Measurements from ENCODE around the gene SMYD3.
"Not testable (repeated sequence)": the region's sequence is repeated elsewhere in the genome, so short reads cannot be mapped to it uniquely, and the experiment has no call there.

Gene SMYD3

DNA sequence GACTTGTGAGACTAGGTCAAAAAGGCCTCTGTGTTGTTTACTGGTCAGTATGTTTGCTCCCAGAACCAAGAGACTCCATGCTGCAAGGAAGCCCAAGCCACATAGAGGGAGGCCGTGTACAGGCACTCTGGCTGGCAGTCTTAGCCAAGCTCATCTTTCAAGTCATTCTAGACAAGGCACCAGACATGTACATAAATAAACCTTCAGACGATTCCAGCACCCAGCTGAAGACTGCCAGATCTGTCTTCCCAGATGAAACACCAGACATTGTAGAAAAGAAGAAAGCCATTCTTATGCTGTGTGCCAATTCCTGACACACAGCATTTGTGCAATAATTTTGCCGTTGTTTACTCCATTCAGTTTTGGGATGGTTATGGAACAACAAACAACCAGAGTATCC is 756.8 kb downstream of the SMYD3 start:
- H3K4me2 ChIP-seq (ENCODE audit: low read length), result no peak overlapping the region
- H3K27me3 ChIP-seq (ENCODE audit: control insufficient read depth, insufficient read depth, low read length), result no peaks in the 10 kb centered on the region
- no peaks in the 10 kb centered on the region for H3K9me3 ChIP-seq (ENCODE audit: control insufficient read depth, low read length)
- no peak overlapping the region for H2AFZ ChIP-seq
- H3K79me2 ChIP-seq, result no peaks in the 10 kb centered on the region
- no peak overlapping the region for H3K27ac ChIP-seq
- no peak overlapping the region for H3K4me3 ChIP-seq (ENCODE audit: low read depth, low read length)
- H3K9ac ChIP-seq, result no peak overlapping the region
- H3K4me1 ChIP-seq, result no peaks in the 10 kb centered on the region
- no peak for TF ChIP-seq CTCF (IDR thresholded peaks at IDR 0.05)
- H3K36me3 ChIP-seq (ENCODE audit: control insufficient read depth, insufficient read depth, low read length), result no peaks in the 10 kb centered on the region

DNA sequence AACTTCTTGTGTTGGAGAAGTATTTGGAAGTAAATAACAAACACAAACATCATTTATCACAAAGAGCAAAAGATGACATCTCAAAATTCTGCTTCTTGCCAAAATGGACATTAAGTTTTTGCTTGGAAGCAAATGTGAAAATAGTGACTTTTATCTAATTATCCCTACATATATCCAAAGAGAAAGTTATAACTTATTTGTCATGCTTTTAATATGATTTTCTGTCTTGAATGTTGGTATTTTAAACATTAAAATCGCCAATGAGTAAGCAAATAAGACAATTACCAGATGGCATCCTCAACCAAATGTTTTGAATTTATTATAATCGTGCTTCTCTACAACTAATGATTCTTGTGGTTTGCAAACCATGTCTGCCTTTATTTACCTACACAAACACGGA is 758.0 kb downstream of the SMYD3 start:
- H3K27me3 ChIP-seq (ENCODE audit: control insufficient read depth, insufficient read depth, low read length), result no peaks in the 10 kb centered on the region
- H3K4me1 ChIP-seq, result no peaks in the 10 kb centered on the region
- H3K4me2 ChIP-seq (ENCODE audit: low read length), result no peak overlapping the region
- no peaks in the 10 kb centered on the region for H3K36me3 ChIP-seq (ENCODE audit: control insufficient read depth, insufficient read depth, low read length)
- no peak overlapping the region for H3K27ac ChIP-seq
- no peak overlapping the region for H3K4me3 ChIP-seq (ENCODE audit: low read depth, low read length)
- H2AFZ ChIP-seq, result no peak overlapping the region
- no peaks in the 10 kb centered on the region for H3K79me2 ChIP-seq
- TF ChIP-seq CTCF (IDR thresholded peaks at IDR 0.05), result no peak
- no peak overlapping the region for H3K9ac ChIP-seq
- H3K9me3 ChIP-seq (ENCODE audit: control insufficient read depth, low read length), result no peaks in the 10 kb centered on the region

GRCh38 chr1:245748646-245749045 is 758.4 kb downstream of the SMYD3 start:
- Histone ChIP-seq H3K9me3 (ENCODE audit: control insufficient read depth, low read length) (no peaks in the 10 kb centered on the region), H3K4me3 (ENCODE audit: low read depth, low read length) (no peak overlapping the region), H3K27ac (no peak overlapping the region), H3K36me3 (ENCODE audit: control insufficient read depth, insufficient read depth, low read length) (no peaks in the 10 kb centered on the region), H3K4me2 (ENCODE audit: low read length) (no peak overlapping the region), H3K9ac (no peak overlapping the region), H3K27me3 (ENCODE audit: control insufficient read depth, insufficient read depth, low read length) (no peaks in the 10 kb centered on the region), H3K4me1 (no peaks in the 10 kb centered on the region), H2AFZ (no peak overlapping the region), H3K79me2 (no peaks in the 10 kb centered on the region)
- no peak for TF ChIP-seq CTCF (IDR thresholded peaks at IDR 0.05)

DNA sequence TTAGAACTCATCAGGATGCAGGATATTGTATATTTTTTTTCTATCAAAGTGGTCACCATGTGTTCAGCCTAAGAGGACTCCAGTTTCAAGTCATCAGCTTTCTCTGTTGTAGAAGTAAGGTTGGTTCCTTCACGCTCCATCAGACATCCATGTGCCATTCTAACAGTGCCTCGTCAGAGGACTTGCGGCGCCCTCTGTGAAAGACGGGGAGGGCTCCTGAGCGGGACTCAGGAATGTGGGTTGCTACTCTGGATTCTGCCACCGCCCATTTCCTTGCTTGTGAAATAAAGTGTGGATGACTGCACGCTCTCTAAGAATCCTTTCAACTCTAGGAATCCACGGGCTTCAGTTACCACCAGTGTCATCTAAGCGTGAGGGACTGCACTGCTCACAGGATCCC is 758.8 kb downstream of the SMYD3 start:
- no peak overlapping the region for H3K4me3 ChIP-seq (ENCODE audit: low read depth, low read length)
- no peaks in the 10 kb centered on the region for H3K4me1 ChIP-seq
- H3K9ac ChIP-seq, result no peak overlapping the region
- no peak overlapping the region for H3K27ac ChIP-seq
- H2AFZ ChIP-seq, result no peak overlapping the region
- H3K27me3 ChIP-seq (ENCODE audit: control insufficient read depth, insufficient read depth, low read length), result no peaks in the 10 kb centered on the region
- no peak overlapping the region for H3K4me2 ChIP-seq (ENCODE audit: low read length)
- H3K79me2 ChIP-seq, result no peaks in the 10 kb centered on the region
- TF ChIP-seq CTCF (IDR thresholded peaks at IDR 0.05), result no peak
- H3K36me3 ChIP-seq (ENCODE audit: control insufficient read depth, insufficient read depth, low read length), result no peaks in the 10 kb centered on the region
- no peaks in the 10 kb centered on the region for H3K9me3 ChIP-seq (ENCODE audit: control insufficient read depth, low read length)

DNA sequence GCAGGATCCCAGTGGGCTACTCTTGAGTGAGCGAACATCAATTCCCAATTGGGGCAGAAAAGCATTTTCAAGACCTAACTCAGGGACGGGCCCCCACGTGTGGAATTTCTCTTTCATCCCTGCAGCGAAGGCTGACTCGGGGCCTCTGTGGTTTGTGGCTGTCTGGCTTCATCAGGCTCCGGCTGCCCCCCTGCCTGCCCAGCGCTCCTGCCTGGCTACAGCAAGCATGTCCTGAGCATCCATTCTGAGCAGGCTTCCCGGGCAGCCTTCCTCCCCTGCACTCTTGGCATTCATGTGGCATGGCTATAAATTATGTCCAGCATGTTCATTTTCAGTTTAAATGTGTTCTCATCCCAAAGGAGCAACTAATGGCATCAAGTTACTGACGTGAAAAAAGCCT is 764.2 kb downstream of the SMYD3 start:
- Histone ChIP-seq H3K4me1 (no peaks in the 10 kb centered on the region), H3K27ac (no peak overlapping the region), H3K4me3 (ENCODE audit: low read depth, low read length) (no peak overlapping the region), H3K4me2 (ENCODE audit: low read length) (no peak overlapping the region), H3K9me3 (ENCODE audit: control insufficient read depth, low read length) (no peaks in the 10 kb centered on the region), H3K9ac (no peak overlapping the region), H3K27me3 (ENCODE audit: control insufficient read depth, insufficient read depth, low read length) (no peaks in the 10 kb centered on the region), H2AFZ (no peak overlapping the region), H3K79me2 (no peaks in the 10 kb centered on the region), H3K36me3 (ENCODE audit: control insufficient read depth, insufficient read depth, low read length) (no peaks in the 10 kb centered on the region)
- TF ChIP-seq CTCF (IDR thresholded peaks at IDR 0.05), result no peak

DNA sequence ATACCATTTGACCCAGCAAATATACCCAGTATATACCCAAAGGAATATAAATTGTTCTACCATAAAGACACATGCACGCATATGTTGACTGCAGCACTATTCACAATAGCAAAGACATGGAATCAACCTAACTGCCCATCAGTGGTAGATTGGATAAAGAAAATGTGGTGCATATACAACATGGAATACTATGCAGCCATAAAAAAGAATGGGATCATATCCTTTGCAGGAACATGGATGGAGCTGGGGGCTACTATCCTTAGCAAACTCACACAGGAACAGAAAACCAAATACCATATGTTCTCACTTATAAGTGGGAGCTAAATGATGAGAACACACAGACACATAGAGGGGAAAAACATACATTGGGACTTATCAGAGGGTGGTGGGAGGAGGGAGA is 766.7 kb downstream of the SMYD3 start:
- not testable (repeated sequence) for H3K27me3 ChIP-seq (ENCODE audit: control insufficient read depth, insufficient read depth, low read length); H3K79me2 ChIP-seq; H3K9me3 ChIP-seq (ENCODE audit: control insufficient read depth, low read length); H3K27ac ChIP-seq; H3K36me3 ChIP-seq (ENCODE audit: control insufficient read depth, insufficient read depth, low read length); H2AFZ ChIP-seq; H3K9ac ChIP-seq; H3K4me1 ChIP-seq; H3K4me2 ChIP-seq (ENCODE audit: low read length); H3K4me3 ChIP-seq (ENCODE audit: low read depth, low read length)
